Fibroblast of skin of left biceps (primary cell): ENCODE results near the gene IL1R1.

ENCODE experiments used
- DNase-seq, 2 experiments: peaks; one replicate each; pipeline ENCODE4 v3.0.0-alpha.2; 2013; ENCODE audit warnings: low read depth in 2 of 2

Gene IL1R1

GRCh38 chr2:102204638-102205037 is 62.1 kb downstream of the IL1R1 start:
- no peak for DNase-seq

- DNase-seq = no peak
Measured at GRCh38 chr2:102206666-102207341, 64.3 kb downstream of the IL1R1 start.

- no peak for DNase-seq
Measured at GRCh38 chr2:102208774-102209173, 66.2 kb downstream of the IL1R1 start.

- no peak for DNase-seq
Measured at GRCh38 chr2:102209474-102209873, 66.9 kb downstream of the IL1R1 start.

GRCh38 chr2:102217032-102217431 is 74.5 kb downstream of the IL1R1 start:
- no peak for DNase-seq

DNA sequence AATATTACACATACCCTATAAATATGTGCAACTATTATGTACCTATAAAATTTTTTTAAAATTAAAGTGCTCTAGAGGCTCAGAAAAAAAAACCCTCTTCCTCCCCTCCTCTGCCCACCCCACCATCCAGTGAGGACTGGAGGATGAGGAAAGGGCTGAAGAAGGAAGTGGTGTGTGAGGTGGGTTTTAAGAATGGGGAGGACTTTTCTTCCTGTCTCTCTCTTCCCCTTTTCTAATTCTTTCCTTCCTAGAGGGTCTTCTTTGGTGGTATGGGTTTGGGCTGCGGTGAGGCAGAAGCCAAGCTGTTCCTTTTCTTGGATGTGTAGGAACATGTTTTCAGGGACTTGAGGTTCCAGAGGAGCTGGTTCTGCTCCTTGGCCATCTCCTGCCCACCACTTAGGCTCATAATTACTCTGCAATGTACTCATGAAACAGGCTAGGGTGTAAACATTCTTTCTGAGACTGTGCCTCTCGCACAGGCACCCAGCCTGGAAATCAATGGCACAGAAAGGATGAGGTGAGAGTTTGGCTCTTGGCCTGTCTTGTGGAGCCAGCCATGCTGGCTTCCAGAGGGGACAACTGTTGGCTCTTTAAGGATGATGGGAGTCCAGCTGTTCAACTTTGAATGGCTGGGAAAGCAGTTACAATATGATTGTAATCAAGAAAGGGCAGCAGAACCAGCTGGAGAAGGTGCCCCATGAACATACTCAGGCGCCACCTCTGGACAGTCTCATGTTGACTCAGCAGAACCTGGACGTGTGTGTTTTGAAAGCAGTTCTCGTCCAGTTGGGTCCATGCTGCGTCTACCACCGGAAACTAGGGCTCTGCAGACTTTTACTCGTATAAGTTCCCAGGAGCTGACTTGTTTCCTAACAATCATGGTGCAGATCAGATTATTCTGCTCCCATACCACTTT is 82.5 kb downstream of the IL1R1 start:
- DNase-seq = no peak

GRCh38 chr2:102226171-102226570 is 83.6 kb downstream of the IL1R1 start:
- DNase-seq = no peak

DNA sequence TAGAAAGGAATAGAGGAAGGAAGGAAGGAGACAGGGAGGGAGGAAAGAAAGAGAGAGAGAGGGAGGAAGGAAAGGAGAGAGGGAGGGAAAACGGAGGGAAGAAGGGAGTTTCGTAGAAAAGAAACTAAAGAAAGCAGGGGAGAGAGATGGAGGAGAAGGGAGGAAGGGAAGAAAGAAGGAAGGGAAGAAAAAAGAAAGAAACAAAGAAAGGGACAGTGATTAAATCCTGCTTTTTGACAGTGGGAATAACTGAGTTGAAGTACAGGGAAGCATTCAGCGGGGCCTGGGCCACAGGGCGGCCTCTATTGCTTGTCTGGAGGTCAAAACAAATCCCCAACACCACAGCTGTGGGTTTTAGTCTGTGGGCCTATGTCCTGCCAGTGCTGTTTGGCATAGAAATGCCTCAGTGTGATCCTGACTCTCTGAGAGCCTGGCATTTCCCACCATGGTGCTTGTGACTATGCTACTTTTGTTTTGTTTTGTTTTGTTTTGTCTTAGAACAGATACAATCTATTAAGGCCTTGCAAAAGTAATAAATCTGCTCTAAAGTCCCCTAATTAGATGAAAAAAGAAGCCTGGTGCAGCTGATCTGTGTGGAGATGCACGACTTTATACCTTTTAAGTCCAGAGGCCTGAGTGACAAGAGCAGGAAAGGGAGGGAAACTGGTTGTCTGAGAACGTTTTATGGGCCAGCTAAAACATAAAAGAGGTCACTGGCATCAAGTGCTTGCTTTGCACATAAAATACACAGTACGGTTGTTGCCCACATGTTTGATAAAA is 84.3 kb downstream of the IL1R1 start:
- DNase-seq = no peak

- DNase-seq = no peak
Measured at GRCh38 chr2:102229141-102229769, 86.7 kb downstream of the IL1R1 start.
